ENCODE data around the gene HOXB6. TPM values are rescaled to one million over a fixed set of nuclear protein-coding genes. Genes with fewer than 3 reads are reported as not detected.

HOXB6 gene
- total RNA-seq, 2 experiments from 2014 or later, result not detected

DNA sequence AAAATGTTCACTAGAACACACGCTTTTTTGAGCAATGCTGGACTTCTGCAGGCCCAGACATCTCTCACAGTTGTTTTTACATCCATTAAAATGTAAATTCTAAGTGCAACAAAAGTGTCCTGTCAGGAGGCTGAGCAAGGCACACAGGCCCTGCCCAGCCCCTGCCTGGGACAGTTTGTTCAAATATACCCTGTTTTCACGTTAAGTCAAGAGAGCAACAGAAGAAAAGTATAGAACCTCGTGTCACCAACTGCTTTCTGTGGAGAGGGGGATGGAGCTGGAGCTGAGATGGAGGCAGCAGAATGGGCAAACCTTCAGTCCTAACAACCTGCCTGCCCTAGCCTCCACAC lies 55.5 kb downstream of the HOXB6 start:
- no peaks in the 10 kb centered on the region for H3K36me3 Mint-ChIP-seq (ENCODE audit: low read depth)
- peaks cover 27% of the 10 kb centered on the region for H3K4me1 Mint-ChIP-seq (ENCODE audit: low read depth)
- H3K9me3 Mint-ChIP-seq, result no peaks in the 10 kb centered on the region
- TF ChIP-seq, protein P1, sequence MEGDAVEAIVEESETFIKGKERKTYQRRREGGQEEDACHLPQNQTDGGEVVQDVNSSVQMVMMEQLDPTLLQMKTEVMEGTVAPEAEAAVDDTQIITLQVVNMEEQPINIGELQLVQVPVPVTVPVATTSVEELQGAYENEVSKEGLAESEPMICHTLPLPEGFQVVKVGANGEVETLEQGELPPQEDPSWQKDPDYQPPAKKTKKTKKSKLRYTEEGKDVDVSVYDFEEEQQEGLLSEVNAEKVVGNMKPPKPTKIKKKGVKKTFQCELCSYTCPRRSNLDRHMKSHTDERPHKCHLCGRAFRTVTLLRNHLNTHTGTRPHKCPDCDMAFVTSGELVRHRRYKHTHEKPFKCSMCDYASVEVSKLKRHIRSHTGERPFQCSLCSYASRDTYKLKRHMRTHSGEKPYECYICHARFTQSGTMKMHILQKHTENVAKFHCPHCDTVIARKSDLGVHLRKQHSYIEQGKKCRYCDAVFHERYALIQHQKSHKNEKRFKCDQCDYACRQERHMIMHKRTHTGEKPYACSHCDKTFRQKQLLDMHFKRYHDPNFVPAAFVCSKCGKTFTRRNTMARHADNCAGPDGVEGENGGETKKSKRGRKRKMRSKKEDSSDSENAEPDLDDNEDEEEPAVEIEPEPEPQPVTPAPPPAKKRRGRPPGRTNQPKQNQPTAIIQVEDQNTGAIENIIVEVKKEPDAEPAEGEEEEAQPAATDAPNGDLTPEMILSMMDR (IDR thresholded peaks at IDR 0.05), result no peak
- H3K4me3 Mint-ChIP-seq, result no peak overlapping the region
- intact Hi-C loops (cut with micrococcal nuclease), result no loop called here
- no peaks in the 10 kb centered on the region for H3K27me3 Mint-ChIP-seq
- H3K27ac Mint-ChIP-seq, result no peak overlapping the region
- ChIA-PET POLR2A (interaction anchor here (1.2 kb wide), 1 partner anchor 10 kb away, joined by 3 read pairs; no protein-coding TSS in a partner anchor), CTCF (interaction anchor here (0.9 to 1.2 kb wide), 5 partner anchors 12 to 92 kb away, joined by 3 to 5 read pairs (median 3); no protein-coding TSS in a partner anchor)
- DNase-seq (no peak), ATAC-seq (no peak)

DNA sequence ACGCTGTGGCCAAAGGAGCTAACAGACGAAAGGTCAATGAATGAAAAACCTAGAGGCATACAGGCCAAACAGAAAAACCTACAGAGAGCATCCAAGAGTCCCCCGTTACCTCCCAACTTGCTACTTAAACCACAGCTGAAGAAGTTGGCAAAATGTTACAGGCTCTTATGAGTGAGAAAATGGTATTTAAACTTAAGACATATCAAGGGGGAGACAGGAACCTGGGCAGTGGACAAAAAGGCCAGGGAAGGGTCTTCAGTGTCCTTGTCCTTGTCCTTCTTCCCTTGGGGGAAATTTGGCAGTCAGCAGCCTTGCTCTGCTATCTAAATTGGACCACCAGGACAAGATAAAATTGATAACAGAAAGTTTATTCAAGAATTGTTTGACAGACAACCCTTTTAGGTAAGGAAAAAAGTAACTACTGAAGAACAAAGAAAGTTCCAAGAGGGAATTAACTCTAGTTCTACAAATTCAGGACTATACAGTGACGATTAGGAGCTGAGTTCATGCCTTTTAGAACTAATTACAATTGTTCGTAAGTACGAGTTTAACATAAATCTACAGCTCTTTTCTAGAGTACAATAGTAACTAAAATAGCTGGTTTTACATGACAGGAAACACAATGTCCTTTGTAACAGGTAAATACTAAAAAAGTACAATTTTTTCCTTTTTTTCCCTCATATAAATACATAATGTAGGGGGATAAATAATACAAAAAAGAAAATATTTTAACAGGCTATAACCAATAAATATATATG lies 56.1 kb downstream of the HOXB6 start:
- DNase-seq (no peak), ATAC-seq (no peak)
- H3K4me3 Mint-ChIP-seq, result peak overlapping the region; percentile 43
- POLR2A ChIA-PET, result interaction anchor here (1.2 kb wide), 1 partner anchor 11 kb away, joined by 3 read pairs; no protein-coding TSS in a partner anchor
- H3K36me3 Mint-ChIP-seq (ENCODE audit: low read depth), result no peaks in the 10 kb centered on the region
- H3K4me1 Mint-ChIP-seq (ENCODE audit: low read depth), result peaks cover 29% of the 10 kb centered on the region
- H3K27ac Mint-ChIP-seq, result peak overlapping the region; percentile 73
- H3K9me3 Mint-ChIP-seq, result no peaks in the 10 kb centered on the region
- TF ChIP-seq, protein P1 (IDR thresholded peaks at IDR 0.05), result no peak
- intact Hi-C loops (cut with micrococcal nuclease), result no loop called here
- CTCF ChIA-PET, result interaction anchor here (0.9 to 1.2 kb wide), 4 partner anchors 13 to 91 kb away, joined by 3 to 4 read pairs (median 3); no protein-coding TSS in a partner anchor
- peaks cover 1% of the 10 kb centered on the region for H3K27me3 Mint-ChIP-seq

DNA sequence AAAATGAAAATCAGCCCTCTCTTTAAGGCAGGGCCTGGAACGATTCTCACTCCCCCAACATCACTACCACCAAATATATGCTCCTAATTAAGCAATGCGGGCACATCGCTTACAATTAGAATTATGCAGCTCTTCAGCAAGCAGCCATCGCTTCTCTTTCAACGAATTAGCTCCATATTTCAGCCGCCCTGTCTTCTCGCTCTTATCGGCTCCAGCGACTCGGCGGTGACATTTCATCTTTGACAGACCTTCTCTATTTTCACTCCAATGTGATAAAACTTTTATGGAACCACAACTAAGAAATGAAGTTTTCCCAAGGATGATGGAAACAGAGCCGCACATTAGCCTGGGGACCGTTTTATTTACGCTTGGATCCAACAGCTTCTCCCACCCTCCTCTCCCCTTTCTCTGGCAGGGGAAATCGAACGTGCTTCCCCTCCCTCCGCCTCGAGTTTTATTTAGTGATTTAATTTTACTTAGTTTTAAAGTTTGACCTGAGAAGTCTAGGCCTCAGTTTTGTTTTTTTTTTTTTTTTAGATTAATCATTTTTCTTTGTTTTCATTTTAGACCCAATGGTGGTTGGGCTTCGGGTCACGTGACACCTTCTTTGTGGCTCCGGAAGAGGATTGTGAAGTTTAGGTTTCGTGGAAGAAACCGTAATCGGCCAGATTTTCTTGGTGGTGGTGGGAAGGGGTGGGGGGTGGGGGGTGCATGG lies 56.8 kb downstream of the HOXB6 start:
- ChIA-PET POLR2A (interaction anchor here (1.0 to 1.4 kb wide), 3 partner anchors 8 to 37 kb away, joined by 3 to 4 read pairs (median 3); no protein-coding TSS in a partner anchor), CTCF (interaction anchor here (0.9 to 1.8 kb wide), 6 partner anchors 9 to 213 kb away, joined by 3 to 6 read pairs (median 4); no protein-coding TSS in a partner anchor)
- Mint-ChIP-seq H3K9me3 (no peaks in the 10 kb centered on the region), H3K27me3 (peaks cover 1% of the 10 kb centered on the region), H3K36me3 (ENCODE audit: low read depth) (peaks cover under 1% of the 10 kb centered on the region), H3K27ac (peak overlapping the region; percentile 73), H3K4me1 (ENCODE audit: low read depth) (peaks cover 29% of the 10 kb centered on the region), H3K4me3 (peak overlapping the region; percentile 43)
- ATAC-seq (no peak), DNase-seq (peak; percentile 74)
- intact Hi-C loops (cut with micrococcal nuclease), result no loop called here
- TF ChIP-seq, protein P1 (IDR thresholded peaks at IDR 0.05), result no peak

DNA sequence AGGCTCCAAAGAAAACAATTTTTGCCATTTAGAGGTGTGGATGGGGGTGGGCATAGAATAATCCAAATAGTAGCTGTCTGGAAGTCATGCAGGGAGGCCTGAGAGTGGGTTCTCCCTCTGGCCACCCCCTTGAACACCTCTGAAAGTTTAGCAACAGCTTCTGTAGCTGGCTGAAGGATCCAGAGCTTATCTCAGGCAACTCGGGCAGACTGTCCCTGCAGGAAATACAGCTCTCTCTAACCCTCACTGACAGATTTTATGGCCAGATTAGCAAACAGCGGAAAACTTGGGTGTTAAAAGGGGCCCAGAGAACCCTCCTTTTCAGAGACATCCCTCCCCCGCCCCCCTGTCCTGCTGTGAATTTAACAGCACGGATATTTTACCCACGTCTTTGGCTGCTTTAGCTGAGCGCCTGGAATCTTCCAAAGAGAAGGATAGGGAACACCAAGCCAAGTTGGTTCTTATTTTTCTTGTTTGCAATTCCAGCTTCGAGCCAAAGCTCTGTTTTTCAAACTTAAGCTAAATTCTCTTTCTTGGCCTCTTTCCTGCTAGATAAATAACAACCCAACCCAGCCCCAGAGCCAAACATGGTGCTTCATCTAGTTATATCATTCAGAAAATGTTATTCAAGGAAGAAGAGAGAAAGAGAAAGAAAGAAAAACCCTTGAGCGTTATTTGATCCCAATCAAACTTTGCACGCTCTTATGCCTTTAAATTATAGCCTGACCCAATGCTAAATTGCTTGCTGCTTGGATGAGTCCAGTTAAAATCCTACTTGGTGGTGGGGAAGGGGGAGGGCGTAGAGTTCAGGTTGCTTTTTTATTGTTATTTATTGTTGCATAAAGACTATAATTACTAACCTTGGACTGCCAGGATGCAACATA lies 57.6 kb downstream of the HOXB6 start:
- CTCF ChIA-PET, result interaction anchor here (0.6 to 1.8 kb wide), 10 partner anchors 8 to 212 kb away, joined by 3 to 6 read pairs (median 4); no protein-coding TSS in a partner anchor
- peaks cover 1% of the 10 kb centered on the region for H3K27me3 Mint-ChIP-seq
- DNase-seq, result peak; percentile 34
- peak overlapping the region; percentile 43 for H3K4me3 Mint-ChIP-seq
- H3K27ac Mint-ChIP-seq, result peak overlapping the region; percentile 73
- peaks cover 29% of the 10 kb centered on the region for H3K4me1 Mint-ChIP-seq (ENCODE audit: low read depth)
- no peaks in the 10 kb centered on the region for H3K9me3 Mint-ChIP-seq
- intact Hi-C loops (cut with micrococcal nuclease), result no loop called here
- TF ChIP-seq, protein P1 (IDR thresholded peaks at IDR 0.05), result no peak
- ATAC-seq, result no peak
- H3K36me3 Mint-ChIP-seq (ENCODE audit: low read depth), result peaks cover 6% of the 10 kb centered on the region
- POLR2A ChIA-PET, result interaction anchor here (1.0 to 1.4 kb wide), 3 partner anchors 9 to 36 kb away, joined by 3 to 4 read pairs (median 3); no protein-coding TSS in a partner anchor

All from activated CD8-positive, alpha-beta T cell treated with anti-CD3 and anti-CD28 coated beads for 36 hours (primary cell).